Hematopoietic multipotent progenitor cell treated with erythropoietin and hydrocortisone succinate and interleukin-3 and kit ligand, for 4 days (in vitro differentiated cells): ENCODE measurements around the gene RPS4Y1.

ENCODE experiments used
- DNase-seq: peaks from one replicate; pipeline ENCODE4 v3.0.0-alpha.2; 2015

The RPS4Y1 gene

GRCh38 chrY:2885880-2886279, 44.5 kb downstream of the RPS4Y1 start:
- no peak for DNase-seq

DNA sequence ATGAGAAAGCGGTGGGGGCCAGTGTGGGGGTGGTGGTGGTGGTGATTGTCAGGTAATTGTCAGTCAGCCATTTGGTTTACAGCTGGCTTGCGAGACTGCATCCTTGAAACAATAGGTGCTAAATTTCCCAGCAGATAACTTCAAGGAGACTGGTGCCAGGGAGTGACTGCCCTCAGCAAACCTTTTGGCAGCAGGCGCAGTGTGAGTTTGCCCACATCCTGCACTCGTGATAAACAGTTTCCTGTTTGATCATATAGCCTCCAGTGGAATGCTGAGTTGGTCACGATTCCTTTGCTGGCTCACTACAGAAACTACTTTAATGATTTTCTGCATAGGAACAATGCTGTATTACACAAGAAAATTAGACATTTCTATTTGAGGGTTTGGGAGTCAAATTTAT, 46.0 kb downstream of the RPS4Y1 start:
- peak; percentile 71 for DNase-seq

DNA sequence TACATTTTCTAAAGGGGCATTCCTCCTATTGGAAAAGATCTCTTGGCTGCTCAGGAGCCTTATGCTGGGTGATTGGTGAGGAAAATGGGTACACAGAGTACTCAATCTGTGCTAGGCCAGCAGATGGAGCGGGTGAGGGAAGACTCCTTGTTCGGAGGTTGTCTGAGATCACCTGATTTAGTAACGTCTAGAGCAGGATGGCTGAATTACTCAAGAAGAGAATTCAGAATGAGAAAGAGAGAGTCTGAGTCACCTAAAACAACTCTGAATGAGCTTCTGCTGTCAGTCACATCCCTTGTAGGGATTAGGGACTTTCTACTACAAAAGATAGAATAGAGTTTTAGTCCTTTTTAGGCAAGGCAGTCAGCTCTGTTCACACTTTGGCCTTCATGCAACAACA, 46.6 kb downstream of the RPS4Y1 start:
- no peak for DNase-seq

DNA sequence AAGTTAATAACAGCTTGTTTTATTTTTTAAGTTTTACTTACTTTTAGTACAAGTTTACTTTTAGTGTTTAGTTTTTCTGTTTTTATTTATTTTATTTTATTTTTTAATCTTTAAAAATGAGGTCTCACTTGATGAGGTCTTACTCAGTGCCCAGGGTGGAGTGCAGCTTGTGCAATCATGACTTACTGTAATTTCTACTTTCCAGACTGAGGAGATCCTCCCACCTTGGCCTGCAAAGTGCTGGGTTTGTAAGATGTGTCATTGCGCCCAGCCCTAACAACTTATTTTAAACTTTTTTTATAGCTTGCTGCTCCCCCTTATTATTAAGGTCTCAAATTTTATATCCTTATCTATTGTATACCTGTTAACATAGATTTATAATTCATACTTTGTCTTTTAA, 52.1 kb downstream of the RPS4Y1 start:
- no peak for DNase-seq

DNA sequence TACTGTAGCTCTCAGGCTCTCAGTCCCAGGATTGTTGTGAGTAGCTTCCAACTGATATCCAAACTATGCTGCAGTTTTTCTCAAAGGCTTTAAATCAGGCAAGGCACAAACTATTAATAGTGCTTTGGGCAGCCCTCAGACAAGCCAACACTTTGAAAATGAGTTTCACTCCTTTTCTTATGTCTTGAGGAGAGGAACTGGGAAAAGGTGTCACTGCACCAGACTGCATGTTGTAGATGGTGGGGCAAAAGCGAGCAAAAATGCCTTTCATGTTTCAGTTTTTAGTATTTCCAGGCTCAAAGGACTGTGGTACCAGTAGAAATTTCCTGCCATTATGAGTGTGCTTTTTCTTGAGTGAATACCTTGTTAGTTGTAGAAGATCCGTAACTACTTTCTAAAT, 54.6 kb downstream of the RPS4Y1 start:
- DNase-seq: no peak

GRCh38 chrY:2907356-2907755, 66.0 kb downstream of the RPS4Y1 start:
- no peak for DNase-seq

DNA sequence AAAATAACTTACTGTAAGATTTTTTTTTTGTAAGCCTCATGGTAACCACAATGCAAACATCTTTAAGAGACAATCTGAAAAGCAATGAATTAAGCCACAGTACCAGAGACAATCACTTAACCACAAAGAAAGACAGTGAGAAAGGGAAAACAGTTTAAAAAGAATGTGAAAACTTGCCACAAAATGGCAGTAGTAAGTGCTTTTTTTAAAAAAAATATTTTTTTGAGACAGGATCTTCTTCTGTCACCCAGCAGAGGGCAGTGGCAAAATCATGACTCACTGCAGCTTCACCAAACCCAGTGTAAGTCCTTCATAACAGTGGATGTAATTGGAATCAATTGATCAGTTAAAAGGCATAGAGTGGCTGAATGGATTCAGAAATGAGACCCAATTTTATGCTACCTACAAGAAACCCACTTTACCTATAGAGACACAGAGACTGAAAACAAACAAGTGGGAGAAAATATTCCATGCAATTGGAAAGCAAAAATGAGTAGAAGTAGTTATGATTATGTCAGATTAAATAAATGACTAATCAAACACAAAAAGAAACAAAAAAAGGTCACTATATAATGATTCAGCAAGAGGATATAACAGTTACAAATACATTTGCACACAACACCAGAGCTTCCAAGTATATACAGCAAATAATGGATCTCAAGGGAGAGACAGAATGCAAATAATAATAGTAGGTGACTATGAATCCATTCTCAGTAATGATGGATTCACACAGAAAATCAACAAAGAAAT, 71.8 kb downstream of the RPS4Y1 start:
- peak; percentile 74 for DNase-seq
